GM18505 (cell line): ENCODE results near the gene TMEM238L.

Source experiments
- ATAC-seq: cut with Tn5 transposase; IDR thresholded peaks from one replicate; pipeline ENCODE4 v1.9.1; 2021; ENCODE audit not compliant: unreplicated experiment
- POLR2A ChIP-seq: IDR thresholded peaks from 4 replicates; pipeline ENCODE4 v1.6.1; 2011; ENCODE audit warnings: borderline replicate concordance; ENCODE audit not compliant: insufficient read depth, insufficient read length; ENCODE audit errors: extremely low read depth

TMEM238L gene

GRCh38 chr17:10798332-10798749 is 5.6 kb downstream of the TMEM238L start:
- TF ChIP-seq POLR2A: no peak
- ATAC-seq: no peak

- ATAC-seq: no peak
- TF ChIP-seq POLR2A: no peak
Measured at GRCh38 chr17:10797476-10798328, 6.2 kb downstream of the TMEM238L start.

GRCh38 chr17:10793816-10794215 is 10.1 kb downstream of the TMEM238L start:
- ATAC-seq: no peak
- no peak for TF ChIP-seq POLR2A

GRCh38 chr17:10793256-10793655 is 10.6 kb downstream of the TMEM238L start:
- no peak for ATAC-seq
- TF ChIP-seq POLR2A: no peak

GRCh38 chr17:10792151-10792550 is 11.7 kb downstream of the TMEM238L start:
- TF ChIP-seq POLR2A: no peak
- ATAC-seq: no peak

GRCh38 chr17:10790491-10791401 is 13.2 kb downstream of the TMEM238L start:
- TF ChIP-seq POLR2A: no peak
- ATAC-seq: no peak

- no peak for TF ChIP-seq POLR2A
- ATAC-seq: no peak
Measured at GRCh38 chr17:10789694-10790271, 14.1 kb downstream of the TMEM238L start.

- ATAC-seq: no peak
- TF ChIP-seq POLR2A: no peak
Measured at GRCh38 chr17:10787306-10788045, 16.4 kb downstream of the TMEM238L start.

- ATAC-seq: no peak
- TF ChIP-seq POLR2A: no peak
Measured at GRCh38 chr17:10785295-10785694, 18.6 kb downstream of the TMEM238L start.

GRCh38 chr17:10779609-10780008 is 24.3 kb downstream of the TMEM238L start:
- ATAC-seq: no peak
- TF ChIP-seq POLR2A: no peak

- TF ChIP-seq POLR2A: no peak
- ATAC-seq: no peak
Measured at GRCh38 chr17:10777890-10778289, 26.0 kb downstream of the TMEM238L start.

GRCh38 chr17:10777131-10777807 is 26.6 kb downstream of the TMEM238L start:
- no peak for TF ChIP-seq POLR2A
- ATAC-seq: no peak
